ENCODE measurements around the gene CNGA2.

DNA sequence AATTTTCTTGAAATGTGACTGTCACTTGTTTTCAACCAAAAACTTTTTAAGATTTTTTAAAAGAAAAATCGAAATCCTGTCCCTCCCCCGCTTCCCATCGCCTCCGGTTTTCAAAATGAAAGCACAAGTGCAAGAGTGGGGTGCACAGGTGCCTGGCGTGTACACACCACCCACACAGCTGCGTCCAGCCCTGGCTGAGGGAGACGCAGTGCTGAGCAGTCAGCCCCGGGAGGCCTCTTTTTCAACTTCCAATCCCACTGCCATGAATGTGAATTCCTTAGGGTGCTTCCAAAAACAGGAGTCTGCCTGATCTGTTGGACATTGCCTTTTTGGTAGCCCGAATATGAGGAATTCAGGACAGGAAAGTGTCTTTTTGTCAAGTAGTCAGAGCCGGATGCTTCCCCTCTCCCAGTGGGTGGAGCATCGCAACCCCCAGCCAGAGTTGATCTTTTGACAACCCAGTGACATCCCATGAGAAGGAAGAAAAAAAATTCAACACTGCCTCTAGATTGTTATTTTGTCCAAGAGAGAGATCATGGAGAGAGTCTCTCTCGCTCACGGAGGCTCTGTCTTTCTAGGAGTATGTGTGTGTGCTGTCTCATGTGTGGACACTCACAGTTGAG is 30.4 kb upstream of the CNGA2 start:
- TF ChIP-seq POLR2A (IDR thresholded peaks at IDR 0.05; ENCODE audit: low read depth, low read length) (no peak), POLR2AphosphoS5 (IDR thresholded peaks at IDR 0.05; ENCODE audit: low read depth, low read length) (no peak), TAF1 (IDR thresholded peaks at IDR 0.05; ENCODE audit: low read depth, low read length) (no peak)

All from GM12891 (cell line).